ENCODE results near the gene SSBP4. TPM values are rescaled to one million over a fixed set of nuclear protein-coding genes. Genes with fewer than 3 reads are reported as not detected.

SSBP4 gene
- total RNA-seq, 1 experiment from 2014 or later: 46.1 TPM

GRCh38 chr19:18420930-18421329 lies 1.7 kb downstream of the SSBP4 start:
- H3K23ac ChIP-seq (ENCODE audit: insufficient read length, low read depth, low read length): no peak overlapping the region
- H2BK120ac ChIP-seq (ENCODE audit: low read depth, low read length, poor library complexity, severe bottlenecking): no peak overlapping the region
- H3K27me3 ChIP-seq (ENCODE audit: insufficient read depth, low read length): no peaks in the 10 kb centered on the region; the same call in 1 of the 2 replicates
- H4K20me1 ChIP-seq (ENCODE audit: control insufficient read depth, insufficient read depth, insufficient read length): no peaks in the 10 kb centered on the region
- no peak overlapping the region for H3K9ac ChIP-seq (ENCODE audit: extremely low read depth, insufficient read length, low read length)
- no peak overlapping the region for H3K56ac ChIP-seq (ENCODE audit: insufficient read length, low read depth, low read length)
- H4K8ac ChIP-seq (replicated peaks; ENCODE audit: insufficient read length, low read depth, low read length): no peak overlapping the region
- H3K9me3 ChIP-seq (ENCODE audit: control insufficient read depth, low read depth, low read length): no peaks in the 10 kb centered on the region
- H3K79me2 ChIP-seq (ENCODE audit: insufficient read depth, low read length): no peaks in the 10 kb centered on the region
- peak overlapping the region; percentile 72 to 83; a peak in 4 of 5 replicates for H3K4me3 Mint-ChIP-seq
- H3K9me3 Mint-ChIP-seq: no peaks in the 10 kb centered on the region; a peak in 2 of 5 replicates
- H3K18ac ChIP-seq (ENCODE audit: insufficient read length, low read depth, low read length): no peak overlapping the region
- H3K14ac ChIP-seq (ENCODE audit: insufficient read depth, low read length): no peak overlapping the region; the same call in 1 of the 2 replicates
- H3K79me1 ChIP-seq (ENCODE audit: insufficient read depth, low read depth, low read length, poor library complexity, severe bottlenecking): no peaks in the 10 kb centered on the region
- H3K4me2 ChIP-seq (ENCODE audit: insufficient read depth, insufficient read length, low read length): no peak overlapping the region
- H3K4me1 ChIP-seq (ENCODE audit: insufficient read depth, low read length): peaks cover 8% of the 10 kb centered on the region; the same call in 1 of the 2 replicates
- no peak overlapping the region for H3K27ac Mint-ChIP-seq
- peaks cover 49 to 65% of the 10 kb centered on the region in 2 experiments for H3K4me1 Mint-ChIP-seq
- H3K27me3 Mint-ChIP-seq (ENCODE audit: low read depth): peaks cover 53% of the 10 kb centered on the region
- no peak overlapping the region for H2BK20ac ChIP-seq (ENCODE audit: low read depth, low read length, poor library complexity, severe bottlenecking)
- no peak overlapping the region for H2BK12ac ChIP-seq (ENCODE audit: insufficient read length, low read depth, low read length)
- no peak overlapping the region for H2BK5ac ChIP-seq (ENCODE audit: insufficient read length, low read length)
- no peak overlapping the region for H2AK5ac ChIP-seq (ENCODE audit: insufficient read length, low read length)
- no peak for DNase-seq
- H2BK15ac ChIP-seq (ENCODE audit: low read depth, low read length): no peak overlapping the region
- H3K36me3 Mint-ChIP-seq (ENCODE audit: insufficient read depth in 1 of 3, low read depth in 3 of 3): peaks cover 0 to 5% (median 0%) of the 10 kb centered on the region in 3 experiments; a peak in 1 of 7 replicates
- TF ChIP-seq, protein P1, sequence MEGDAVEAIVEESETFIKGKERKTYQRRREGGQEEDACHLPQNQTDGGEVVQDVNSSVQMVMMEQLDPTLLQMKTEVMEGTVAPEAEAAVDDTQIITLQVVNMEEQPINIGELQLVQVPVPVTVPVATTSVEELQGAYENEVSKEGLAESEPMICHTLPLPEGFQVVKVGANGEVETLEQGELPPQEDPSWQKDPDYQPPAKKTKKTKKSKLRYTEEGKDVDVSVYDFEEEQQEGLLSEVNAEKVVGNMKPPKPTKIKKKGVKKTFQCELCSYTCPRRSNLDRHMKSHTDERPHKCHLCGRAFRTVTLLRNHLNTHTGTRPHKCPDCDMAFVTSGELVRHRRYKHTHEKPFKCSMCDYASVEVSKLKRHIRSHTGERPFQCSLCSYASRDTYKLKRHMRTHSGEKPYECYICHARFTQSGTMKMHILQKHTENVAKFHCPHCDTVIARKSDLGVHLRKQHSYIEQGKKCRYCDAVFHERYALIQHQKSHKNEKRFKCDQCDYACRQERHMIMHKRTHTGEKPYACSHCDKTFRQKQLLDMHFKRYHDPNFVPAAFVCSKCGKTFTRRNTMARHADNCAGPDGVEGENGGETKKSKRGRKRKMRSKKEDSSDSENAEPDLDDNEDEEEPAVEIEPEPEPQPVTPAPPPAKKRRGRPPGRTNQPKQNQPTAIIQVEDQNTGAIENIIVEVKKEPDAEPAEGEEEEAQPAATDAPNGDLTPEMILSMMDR (conservative IDR thresholded peaks at IDR 0.05): no peak
- no peak overlapping the region for H3K27ac ChIP-seq (ENCODE audit: insufficient read length, low read depth, low read length)
- H4K5ac ChIP-seq (ENCODE audit: insufficient read length, low read depth, low read length): no peak overlapping the region
- peaks cover 14% of the 10 kb centered on the region for H3K23me2 ChIP-seq (ENCODE audit: insufficient read length, low read depth, low read length, poor library complexity, severe bottlenecking)
- H3K4ac ChIP-seq (ENCODE audit: low read depth, low read length): no peak overlapping the region
- no peak overlapping the region for H2AFZ ChIP-seq (ENCODE audit: low read length)
- H3T11ph ChIP-seq (ENCODE audit: low read length): no peak overlapping the region
- no CpG with 5 or more reads among the region's 2 CpGs for WGBS (ENCODE audit: extremely low coverage, insufficient read length, low lambda C conversion rate)
- no peak overlapping the region for H4K91ac ChIP-seq (ENCODE audit: insufficient read length, low read depth, low read length)

Data from H9 (cell line).